Chondrocyte (in vitro differentiated cells): Measurements from ENCODE around the gene CACNA1G. TPM values are rescaled to one million over a fixed set of nuclear protein-coding genes. Genes with fewer than 3 reads are reported as not detected.

Experiments
- DNase-seq: peaks from one replicate; pipeline ENCODE4 v3.0.0; 2021; ENCODE audit warnings: mixed read lengths, low spot score
- H3K27ac Mint-ChIP-seq: one replicate; pipeline ENCODE4 v1.8.0; 2021; ENCODE audit warnings: mild to moderate bottlenecking, moderate library complexity, mixed read lengths; ENCODE audit not compliant: unreplicated experiment
- H3K27me3 Mint-ChIP-seq: 2 replicates; pipeline ENCODE4 v1.8.0; 2021; ENCODE audit warnings: low read depth, mixed read lengths
- H3K36me3 Mint-ChIP-seq: 2 replicates; pipeline ENCODE4 v1.8.0; 2021; ENCODE audit warnings: low read depth, mixed read lengths
- H3K4me1 Mint-ChIP-seq: 2 replicates; pipeline ENCODE4 v1.8.0; 2021; ENCODE audit warnings: low read depth, mild to moderate bottlenecking, mixed read lengths
- H3K4me3 Mint-ChIP-seq: one replicate; pipeline ENCODE4 v1.8.0; 2021; ENCODE audit warnings: mild to moderate bottlenecking, moderate library complexity, mixed read lengths; ENCODE audit not compliant: unreplicated experiment
- H3K9me3 Mint-ChIP-seq: 2 replicates; pipeline ENCODE4 v1.8.0; 2021; ENCODE audit warnings: low read depth, mixed read lengths
- total RNA-seq: library from RNA; stranded (reverse); gene quantifications from 3 replicates; pipeline ENCODE4 v1.2.1, GENCODE V29; 2021
- TF ChIP-seq, protein P1 (sequence below): fragments of 200-600 bp; sonication (generic); IDR thresholded peaks from 2 replicates; pipeline ENCODE4 v1.5.0; 2021; ENCODE audit warnings: antibody characterized with exemption, mild to moderate bottlenecking, moderate library complexity

The CACNA1G gene
- total RNA-seq, 1 donor from 2014 or later = 0.10 TPM

DNA sequence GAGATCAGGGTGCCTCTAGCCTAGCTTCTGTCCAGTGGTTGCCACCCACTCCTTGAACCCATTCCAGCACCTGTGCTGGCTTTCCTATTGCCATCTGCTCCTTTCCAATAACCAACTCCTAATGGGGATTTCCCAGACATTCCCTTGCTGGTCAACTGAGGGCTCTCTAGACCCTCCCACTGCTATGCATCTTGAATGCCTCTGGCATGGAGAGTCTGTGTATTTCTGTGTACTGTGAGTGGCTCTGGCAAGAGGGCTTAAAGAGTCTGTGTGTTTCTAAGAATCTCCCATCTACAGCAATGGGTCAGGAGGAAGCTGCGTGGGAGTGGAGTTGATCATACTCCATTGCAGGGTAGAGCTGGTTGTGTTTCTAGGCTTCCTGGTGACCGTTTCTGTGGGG, 39.0 kb upstream of the CACNA1G start:
- no peak overlapping the region for H3K27ac Mint-ChIP-seq

DNA sequence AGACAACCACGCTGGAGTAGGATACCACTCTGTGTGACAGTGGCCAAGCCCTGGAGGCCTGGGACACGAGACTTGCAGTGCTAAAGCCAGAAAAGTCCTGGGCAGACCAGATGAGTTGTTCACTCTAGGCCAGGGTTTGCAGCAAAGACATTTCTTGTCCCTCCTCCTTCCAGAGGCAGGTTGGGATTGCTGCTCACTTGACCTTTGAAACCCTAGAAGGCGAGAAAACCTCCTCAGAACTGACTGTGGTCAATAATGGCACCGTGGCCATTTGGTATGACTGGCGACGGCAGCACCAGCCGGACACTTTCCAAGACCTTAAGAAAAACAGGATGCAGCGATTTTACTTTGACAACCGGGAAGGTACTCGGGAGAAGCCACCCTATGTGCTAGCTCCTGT, 37.7 kb upstream of the CACNA1G start:
- no peak for DNase-seq
- H3K4me1 Mint-ChIP-seq = peaks cover 7% of the 10 kb centered on the region
- TF ChIP-seq, protein P1, sequence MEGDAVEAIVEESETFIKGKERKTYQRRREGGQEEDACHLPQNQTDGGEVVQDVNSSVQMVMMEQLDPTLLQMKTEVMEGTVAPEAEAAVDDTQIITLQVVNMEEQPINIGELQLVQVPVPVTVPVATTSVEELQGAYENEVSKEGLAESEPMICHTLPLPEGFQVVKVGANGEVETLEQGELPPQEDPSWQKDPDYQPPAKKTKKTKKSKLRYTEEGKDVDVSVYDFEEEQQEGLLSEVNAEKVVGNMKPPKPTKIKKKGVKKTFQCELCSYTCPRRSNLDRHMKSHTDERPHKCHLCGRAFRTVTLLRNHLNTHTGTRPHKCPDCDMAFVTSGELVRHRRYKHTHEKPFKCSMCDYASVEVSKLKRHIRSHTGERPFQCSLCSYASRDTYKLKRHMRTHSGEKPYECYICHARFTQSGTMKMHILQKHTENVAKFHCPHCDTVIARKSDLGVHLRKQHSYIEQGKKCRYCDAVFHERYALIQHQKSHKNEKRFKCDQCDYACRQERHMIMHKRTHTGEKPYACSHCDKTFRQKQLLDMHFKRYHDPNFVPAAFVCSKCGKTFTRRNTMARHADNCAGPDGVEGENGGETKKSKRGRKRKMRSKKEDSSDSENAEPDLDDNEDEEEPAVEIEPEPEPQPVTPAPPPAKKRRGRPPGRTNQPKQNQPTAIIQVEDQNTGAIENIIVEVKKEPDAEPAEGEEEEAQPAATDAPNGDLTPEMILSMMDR = no peak
- no peaks in the 10 kb centered on the region for H3K36me3 Mint-ChIP-seq
- no peak overlapping the region for H3K4me3 Mint-ChIP-seq
- no peak overlapping the region for H3K27ac Mint-ChIP-seq
- no peaks in the 10 kb centered on the region for H3K27me3 Mint-ChIP-seq
- H3K9me3 Mint-ChIP-seq = no peaks in the 10 kb centered on the region

More for the DNA sequence above, 39.0 kb upstream of the CACNA1G start:
- TF ChIP-seq, protein P1 = no peak
- no peak overlapping the region for H3K4me3 Mint-ChIP-seq
- H3K4me1 Mint-ChIP-seq = peaks cover 18% of the 10 kb centered on the region
- no peaks in the 10 kb centered on the region for H3K27me3 Mint-ChIP-seq
- H3K9me3 Mint-ChIP-seq = no peaks in the 10 kb centered on the region
- H3K36me3 Mint-ChIP-seq = no peaks in the 10 kb centered on the region
- no peak for DNase-seq

DNA sequence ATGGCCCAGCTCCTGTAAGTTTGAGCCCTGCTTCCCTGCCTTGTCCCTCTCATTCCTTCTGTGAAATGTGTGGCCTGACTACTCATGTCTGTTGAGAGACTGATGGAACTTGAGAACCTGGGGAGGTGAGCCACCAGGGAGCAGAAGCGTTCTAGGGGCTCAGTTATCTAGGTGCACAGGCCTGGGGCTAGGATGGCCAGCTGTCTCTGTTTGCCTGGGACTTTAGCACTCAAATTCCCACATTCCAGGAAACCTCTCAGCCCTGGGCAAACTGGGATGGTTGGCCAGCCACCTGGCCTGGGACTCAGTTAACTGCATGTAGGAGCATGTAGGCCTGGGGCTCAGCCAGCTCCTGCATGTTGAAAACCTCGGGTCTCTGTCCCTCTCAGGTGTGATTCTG, 37.3 kb upstream of the CACNA1G start:
- H3K4me1 Mint-ChIP-seq = peaks cover 7% of the 10 kb centered on the region
- no peaks in the 10 kb centered on the region for H3K9me3 Mint-ChIP-seq
- H3K36me3 Mint-ChIP-seq = no peaks in the 10 kb centered on the region
- no peak overlapping the region for H3K27ac Mint-ChIP-seq
- TF ChIP-seq, protein P1 = no peak
- H3K4me3 Mint-ChIP-seq = no peak overlapping the region
- H3K27me3 Mint-ChIP-seq = no peaks in the 10 kb centered on the region
- DNase-seq = no peak

DNA sequence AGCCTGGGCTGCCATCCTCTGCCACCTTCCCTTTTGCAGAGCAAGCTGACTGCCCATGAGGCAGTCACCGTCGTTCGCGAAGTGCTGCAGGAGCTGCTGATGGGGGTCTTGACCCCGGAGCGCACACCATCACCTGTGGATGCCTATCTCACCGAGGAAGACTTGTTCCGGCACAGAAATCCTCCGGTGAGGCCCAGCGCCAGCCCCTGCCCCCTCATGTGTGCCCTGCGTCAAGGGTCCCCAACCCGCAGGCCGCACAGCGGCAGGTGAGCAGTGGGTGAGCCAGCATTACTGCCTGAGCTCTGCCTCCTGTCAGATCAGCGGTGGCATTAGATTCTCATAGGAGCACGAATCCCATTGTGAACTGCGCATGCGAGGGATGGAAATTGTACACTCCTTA, 35.7 kb upstream of the CACNA1G start:
- no peaks in the 10 kb centered on the region for H3K4me1 Mint-ChIP-seq
- no peak for DNase-seq
- H3K36me3 Mint-ChIP-seq = no peaks in the 10 kb centered on the region
- TF ChIP-seq, protein P1 = no peak
- H3K27ac Mint-ChIP-seq = no peak overlapping the region
- H3K27me3 Mint-ChIP-seq = peaks cover 9% of the 10 kb centered on the region
- H3K4me3 Mint-ChIP-seq = no peak overlapping the region
- no peaks in the 10 kb centered on the region for H3K9me3 Mint-ChIP-seq

DNA sequence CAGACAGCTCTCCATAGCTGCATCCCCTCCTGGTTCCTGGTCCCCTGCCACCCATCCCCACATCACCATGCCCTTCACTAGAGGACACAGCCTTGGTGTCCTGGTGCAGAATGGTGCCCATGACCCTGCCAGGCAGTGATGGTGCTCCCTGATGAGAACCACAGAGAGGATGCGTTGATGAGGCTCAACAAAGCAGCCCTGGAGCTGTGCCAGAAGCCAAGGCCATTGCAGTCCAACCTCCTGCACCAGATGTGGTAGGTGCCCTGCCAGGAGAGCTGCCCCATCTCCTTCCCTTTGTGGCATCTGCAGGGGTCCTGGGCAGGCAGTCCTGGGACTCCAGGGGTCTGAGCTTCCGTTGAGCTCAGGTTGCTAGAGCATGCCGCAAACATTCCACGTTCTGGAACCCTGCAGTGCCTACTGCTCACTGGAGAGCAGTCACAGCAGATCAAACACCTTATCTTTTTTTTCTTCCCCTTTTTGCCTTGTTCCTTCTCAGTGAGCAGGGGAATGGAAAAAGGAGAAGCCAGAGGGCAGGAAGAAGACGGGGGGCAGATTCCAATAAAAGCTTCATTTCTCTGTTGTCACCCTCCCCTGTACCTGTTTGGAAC, 33.3 kb upstream of the CACNA1G start:
- H3K4me3 Mint-ChIP-seq = no peak overlapping the region
- peaks cover 25% of the 10 kb centered on the region for H3K27me3 Mint-ChIP-seq
- H3K36me3 Mint-ChIP-seq = no peaks in the 10 kb centered on the region
- no peaks in the 10 kb centered on the region for H3K9me3 Mint-ChIP-seq
- H3K27ac Mint-ChIP-seq = no peak overlapping the region
- TF ChIP-seq, protein P1 = no peak
- DNase-seq = no peak
- H3K4me1 Mint-ChIP-seq = no peaks in the 10 kb centered on the region
